IgD-negative memory B cell (primary cell): ENCODE measurements around the gene CTNNA3. TPM values are rescaled to one million over a fixed set of nuclear protein-coding genes. Genes with fewer than 3 reads are reported as not detected.
"Not testable (repeated sequence)": the region's sequence is repeated elsewhere in the genome, so short reads cannot be mapped to it uniquely, and the experiment has no call there.

Experiments used
- H3K27ac Mint-ChIP-seq, 3 donors: one replicate each; pipeline ENCODE4 v1.8.0; 2020 to 2022; ENCODE audit warnings: mild to moderate bottlenecking in 3 of 3, mixed read lengths in 3 of 3, moderate library complexity in 1 of 3
- H3K27me3 Mint-ChIP-seq: one replicate; pipeline ENCODE4 v1.8.0; 2021; ENCODE audit warnings: mixed read lengths
- H3K36me3 Mint-ChIP-seq: one replicate; pipeline ENCODE4 v1.8.0; 2020; ENCODE audit warnings: mild to moderate bottlenecking, mixed read lengths
- H3K4me1 Mint-ChIP-seq, 3 donors: one replicate each; pipeline ENCODE4 v1.8.0; 2020 to 2022; ENCODE audit warnings: mixed read lengths in 3 of 3, mild to moderate bottlenecking in 1 of 3
- H3K4me3 Mint-ChIP-seq, 4 donors: one replicate each; pipeline ENCODE4 v1.8.0; 2020 to 2022; ENCODE audit warnings: mild to moderate bottlenecking in 4 of 4, mixed read lengths in 4 of 4, moderate library complexity in 3 of 4
- H3K9me3 Mint-ChIP-seq, 3 donors: one replicate each; pipeline ENCODE4 v1.8.0; 2020 to 2021; ENCODE audit warnings: mixed read lengths in 3 of 3, mild to moderate bottlenecking in 1 of 3
- polyA plus RNA-seq: library from polyadenylated mRNA; unstranded; fragments of 300-500 nt; fragmentation: Illumina TruSeq; gene quantifications from one replicate; pipeline ENCODE4 v1.2.3, GENCODE V29; 2021

Gene CTNNA3
- polyA plus RNA-seq, 1 donor from 2014 or later, result 1.0 TPM

GRCh38 chr10:67207923-67208322 is 488.1 kb downstream of the CTNNA3 start:
- not testable (repeated sequence) for H3K4me1 Mint-ChIP-seq, H3K9me3 Mint-ChIP-seq, H3K36me3 Mint-ChIP-seq, H3K27ac Mint-ChIP-seq, H3K4me3 Mint-ChIP-seq, H3K27me3 Mint-ChIP-seq

GRCh38 chr10:67200913-67201564 is 495.0 kb downstream of the CTNNA3 start:
- Mint-ChIP-seq H3K27ac (no peak overlapping the region), H3K36me3 (no peaks in the 10 kb centered on the region), H3K4me3 (no peak overlapping the region), H3K4me1 (peaks cover 0 to 2% (median 0%) of the 10 kb centered on the region in 3 donors), H3K9me3 (peaks cover 0 to 6% (median 5%) of the 10 kb centered on the region in 3 donors), H3K27me3 (no peaks in the 10 kb centered on the region)

GRCh38 chr10:67175354-67175753 is 520.6 kb downstream of the CTNNA3 start:
- Mint-ChIP-seq H3K27ac (no peak overlapping the region), H3K4me3 (no peak overlapping the region), H3K27me3 (no peaks in the 10 kb centered on the region), H3K9me3 (peaks cover 0 to 4% (median 0%) of the 10 kb centered on the region in 3 donors), H3K36me3 (no peaks in the 10 kb centered on the region), H3K4me1 (no peaks in the 10 kb centered on the region)

GRCh38 chr10:67173787-67174186 is 522.2 kb downstream of the CTNNA3 start:
- Mint-ChIP-seq H3K4me1 (no peaks in the 10 kb centered on the region), H3K27me3 (no peaks in the 10 kb centered on the region), H3K9me3 (peaks cover 0 to 5% (median 2%) of the 10 kb centered on the region in 3 donors), H3K4me3 (no peak overlapping the region), H3K36me3 (peaks cover 2% of the 10 kb centered on the region), H3K27ac (no peak overlapping the region)

- Mint-ChIP-seq H3K4me3 (no peak overlapping the region), H3K36me3 (peaks cover 2% of the 10 kb centered on the region), H3K9me3 (peaks cover 4 to 10% (median 7%) of the 10 kb centered on the region in 3 donors), H3K4me1 (no peaks in the 10 kb centered on the region), H3K27ac (no peak overlapping the region), H3K27me3 (no peaks in the 10 kb centered on the region)
Measured at GRCh38 chr10:67171970-67172369, 524.0 kb downstream of the CTNNA3 start.

GRCh38 chr10:67156239-67156638 is 539.8 kb downstream of the CTNNA3 start:
- Mint-ChIP-seq H3K9me3 (peaks cover 6 to 9% (median 6%) of the 10 kb centered on the region in 3 donors), H3K27ac (no peak overlapping the region), H3K27me3 (no peaks in the 10 kb centered on the region), H3K36me3 (no peaks in the 10 kb centered on the region), H3K4me1 (no peaks in the 10 kb centered on the region), H3K4me3 (no peak overlapping the region)

- no peaks in the 10 kb centered on the region for H3K9me3 Mint-ChIP-seq
- no peaks in the 10 kb centered on the region for H3K27me3 Mint-ChIP-seq
- no peak overlapping the region for H3K27ac Mint-ChIP-seq
Measured at GRCh38 chr10:67151471-67151870, 544.5 kb downstream of the CTNNA3 start.

GRCh38 chr10:67144530-67144929 is 551.5 kb downstream of the CTNNA3 start:
- Mint-ChIP-seq H3K4me1 (peaks cover 0 to 2% (median 0%) of the 10 kb centered on the region in 3 donors), H3K4me3 (no peak overlapping the region), H3K27ac (no peak overlapping the region), H3K9me3 (peaks cover 0 to 6% (median 2%) of the 10 kb centered on the region in 3 donors), H3K27me3 (no peaks in the 10 kb centered on the region), H3K36me3 (no peaks in the 10 kb centered on the region)

More at GRCh38 chr10:67151471-67151870, 544.5 kb downstream of the CTNNA3 start:
- Mint-ChIP-seq H3K4me3 (no peak overlapping the region), H3K36me3 (no peaks in the 10 kb centered on the region), H3K4me1 (no peaks in the 10 kb centered on the region)

- peaks cover 0 to 6% (median 2%) of the 10 kb centered on the region in 3 donors for H3K9me3 Mint-ChIP-seq
- no peak overlapping the region for H3K4me3 Mint-ChIP-seq
- no peak overlapping the region for H3K27ac Mint-ChIP-seq
- H3K36me3 Mint-ChIP-seq, result no peaks in the 10 kb centered on the region
- H3K27me3 Mint-ChIP-seq, result no peaks in the 10 kb centered on the region
- peaks cover 0 to 2% (median 0%) of the 10 kb centered on the region in 3 donors for H3K4me1 Mint-ChIP-seq
Measured at GRCh38 chr10:67141300-67141699, 554.7 kb downstream of the CTNNA3 start.

- H3K9me3 Mint-ChIP-seq, result peaks cover 0 to 6% (median 2%) of the 10 kb centered on the region in 3 donors
- no peak overlapping the region for H3K4me3 Mint-ChIP-seq
- no peaks in the 10 kb centered on the region for H3K27me3 Mint-ChIP-seq
- no peaks in the 10 kb centered on the region for H3K36me3 Mint-ChIP-seq
- no peak overlapping the region for H3K27ac Mint-ChIP-seq
- H3K4me1 Mint-ChIP-seq, result peaks cover 0 to 2% (median 0%) of the 10 kb centered on the region in 3 donors
Measured at GRCh38 chr10:67140641-67141040, 555.4 kb downstream of the CTNNA3 start.

GRCh38 chr10:67127441-67127840 is 568.6 kb downstream of the CTNNA3 start:
- no peaks in the 10 kb centered on the region for H3K4me1 Mint-ChIP-seq

GRCh38 chr10:67119651-67120050 is 576.3 kb downstream of the CTNNA3 start:
- Mint-ChIP-seq H3K9me3 (no peaks in the 10 kb centered on the region), H3K27ac (no peak overlapping the region), H3K36me3 (no peaks in the 10 kb centered on the region), H3K4me3 (no peak overlapping the region), H3K4me1 (no peaks in the 10 kb centered on the region), H3K27me3 (no peaks in the 10 kb centered on the region)

More at GRCh38 chr10:67127441-67127840, 568.6 kb downstream of the CTNNA3 start:
- Mint-ChIP-seq H3K4me3 (no peak overlapping the region), H3K36me3 (no peaks in the 10 kb centered on the region), H3K27me3 (no peaks in the 10 kb centered on the region), H3K27ac (no peak overlapping the region), H3K9me3 (peaks cover 0 to 4% (median 0%) of the 10 kb centered on the region in 3 donors)

GRCh38 chr10:67115972-67116371 is 580.0 kb downstream of the CTNNA3 start:
- Mint-ChIP-seq H3K4me3 (no peak overlapping the region), H3K9me3 (no peaks in the 10 kb centered on the region), H3K4me1 (no peaks in the 10 kb centered on the region), H3K27me3 (no peaks in the 10 kb centered on the region), H3K27ac (no peak overlapping the region), H3K36me3 (no peaks in the 10 kb centered on the region)

GRCh38 chr10:67114945-67115344 is 581.0 kb downstream of the CTNNA3 start:
- H3K4me1 Mint-ChIP-seq, result no peaks in the 10 kb centered on the region
- no peaks in the 10 kb centered on the region for H3K27me3 Mint-ChIP-seq
- H3K9me3 Mint-ChIP-seq, result no peaks in the 10 kb centered on the region
- no peaks in the 10 kb centered on the region for H3K36me3 Mint-ChIP-seq
- no peak overlapping the region for H3K27ac Mint-ChIP-seq
- no peak overlapping the region for H3K4me3 Mint-ChIP-seq

- Mint-ChIP-seq H3K36me3 (no peaks in the 10 kb centered on the region), H3K4me3 (no peak overlapping the region), H3K4me1 (no peaks in the 10 kb centered on the region), H3K27ac (no peak overlapping the region), H3K27me3 (no peaks in the 10 kb centered on the region), H3K9me3 (no peaks in the 10 kb centered on the region)
Measured at GRCh38 chr10:67112765-67113164, 583.2 kb downstream of the CTNNA3 start.

GRCh38 chr10:67110286-67110685 is 585.7 kb downstream of the CTNNA3 start:
- no peaks in the 10 kb centered on the region for H3K4me1 Mint-ChIP-seq
- H3K4me3 Mint-ChIP-seq, result no peak overlapping the region
- no peak overlapping the region for H3K27ac Mint-ChIP-seq
- H3K27me3 Mint-ChIP-seq, result no peaks in the 10 kb centered on the region
- H3K9me3 Mint-ChIP-seq, result no peaks in the 10 kb centered on the region
- no peaks in the 10 kb centered on the region for H3K36me3 Mint-ChIP-seq
